K562 (cell line): ENCODE measurements around the gene APLF. TPM values are rescaled to one million over a fixed set of nuclear protein-coding genes. Genes with fewer than 3 reads are reported as not detected.

Experiments
- CEBPB ChIP-seq: fragments of 450-650 bp; IDR thresholded peaks from 2 replicates; pipeline ENCODE4 v1.6.1; 2016; ENCODE audit warnings: missing genetic modification characterization, missing compliant biosample characterization
- GATAD2B ChIP-seq: fragments of 450-650 bp; IDR thresholded peaks from 2 replicates; pipeline ENCODE4 v1.6.1; 2017; ENCODE audit warnings: mild to moderate bottlenecking, borderline replicate concordance
- JUN ChIP-seq, 2 experiments: sonication (generic) in 1 of 2; formaldehyde crosslinking in 1 of 2; IDR thresholded peaks; 2 replicates each; pipeline versions ENCODE4 v1.6.1 to v1.8.0; 2012 to 2022; ENCODE audit warnings: borderline replicate concordance in 2 of 2, mild to moderate bottlenecking in 2 of 2, improper control_type of control experiment in 1 of 2, low read depth in 1 of 2, low read length in 1 of 2, missing genetic modification reagents in 1 of 2
- KLF6 ChIP-seq: fragments of 250-450 bp; sonication (Bioruptor Pico); IDR thresholded peaks from 2 replicates; pipeline ENCODE4 v1.4.0; 2020; ENCODE audit warnings: mild to moderate bottlenecking, moderate library complexity, borderline replicate concordance
- STAT5A ChIP-seq: IDR thresholded peaks from 2 replicates; pipeline ENCODE4 v1.6.1; 2012; ENCODE audit warnings: low read length, inconsistent platforms, borderline replicate concordance
- ZNF311 ChIP-seq: fragments of 250-450 bp; sonication (Bioruptor Pico); IDR thresholded peaks from 2 replicates; pipeline ENCODE4 v1.4.0; 2020; ENCODE audit warnings: mild to moderate bottlenecking, moderate library complexity
- polyA plus RNA-seq, 8 experiments: library from polyadenylated mRNA; depleted of rRNA in 4 of 8; stranded (reverse) in 5 of 8; unstranded in 3 of 8; fragments of >200 nt; fragmentation: Nextera tagmentation in 2 of 8; fragmentation: Illumina TruSeq in 1 of 8; extraction: Ambion mirVana in 2 of 8; extraction: Trizol in 1 of 8; gene quantifications; 2 replicates each; pipeline versions ENCODE4 v1.2.1 to v1.2.3, GENCODE V29; 2011 to 2014; ENCODE audit warnings: inconsistent platforms in 1 of 8, missing spikeins in 1 of 8
- total RNA-seq, 7 experiments: library from RNA; depleted of rRNA in 6 of 7; stranded (reverse); fragments of >200 nt in 6 of 7; fragmentation: Illumina TruSeq in 2 of 7; extraction: Trizol in 2 of 7; gene quantifications; 2 replicates each; pipeline versions ENCODE4 v1.2.1 to v1.2.3, GENCODE V29; 2011 to 2021; ENCODE audit warnings: low replicate concordance in 1 of 7
- TF ChIP-seq, protein P1 (sequence below), 2 experiments: IDR thresholded peaks; 2 replicates each; pipeline ENCODE4 v1.6.1; 2012; ENCODE audit warnings: improper control_type of control experiment in 2 of 2, low read depth in 2 of 2, low read length in 2 of 2, borderline replicate concordance in 1 of 2
- TF ChIP-seq, protein P2 (sequence below): sonication (generic); formaldehyde crosslinking; IDR thresholded peaks from 2 replicates; pipeline ENCODE4 v1.8.1; 2022; ENCODE audit warnings: missing genetic modification reagents
- TF ChIP-seq, protein P3 (sequence below): fragments of 250-450 bp; sonication (Bioruptor Pico); IDR thresholded peaks from 2 replicates; pipeline ENCODE4 v1.4.0; 2020; ENCODE audit warnings: mild to moderate bottlenecking, moderate library complexity

APLF gene
- total and polyA plus RNA-seq, 9 of the 15 experiments (the other 6 are each of a cell fraction or from before 2014, with no cell fraction given), result 0.07 to 1.1 (median 0.71) TPM

DNA sequence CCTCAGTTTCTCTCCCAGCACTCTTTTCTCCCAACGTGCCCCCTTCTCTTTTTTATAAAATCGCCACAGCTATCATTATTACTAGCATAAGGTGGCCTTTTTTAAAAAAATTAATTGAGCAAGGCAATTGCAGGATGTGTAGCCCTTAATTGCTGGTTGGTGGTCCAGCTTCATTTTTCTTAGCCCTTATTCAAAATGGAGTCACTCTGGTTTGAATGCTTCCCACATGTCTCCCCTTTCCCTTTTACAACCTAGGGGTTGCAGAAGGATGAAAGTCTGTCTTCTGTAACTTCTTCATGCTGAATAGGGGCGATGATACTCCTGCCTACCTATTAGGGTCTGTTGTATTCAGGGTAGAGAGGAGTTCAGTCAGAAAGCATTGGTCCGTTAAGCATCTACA lies 139.4 kb downstream of the APLF start (continued):
- TF ChIP-seq, protein P1, sequence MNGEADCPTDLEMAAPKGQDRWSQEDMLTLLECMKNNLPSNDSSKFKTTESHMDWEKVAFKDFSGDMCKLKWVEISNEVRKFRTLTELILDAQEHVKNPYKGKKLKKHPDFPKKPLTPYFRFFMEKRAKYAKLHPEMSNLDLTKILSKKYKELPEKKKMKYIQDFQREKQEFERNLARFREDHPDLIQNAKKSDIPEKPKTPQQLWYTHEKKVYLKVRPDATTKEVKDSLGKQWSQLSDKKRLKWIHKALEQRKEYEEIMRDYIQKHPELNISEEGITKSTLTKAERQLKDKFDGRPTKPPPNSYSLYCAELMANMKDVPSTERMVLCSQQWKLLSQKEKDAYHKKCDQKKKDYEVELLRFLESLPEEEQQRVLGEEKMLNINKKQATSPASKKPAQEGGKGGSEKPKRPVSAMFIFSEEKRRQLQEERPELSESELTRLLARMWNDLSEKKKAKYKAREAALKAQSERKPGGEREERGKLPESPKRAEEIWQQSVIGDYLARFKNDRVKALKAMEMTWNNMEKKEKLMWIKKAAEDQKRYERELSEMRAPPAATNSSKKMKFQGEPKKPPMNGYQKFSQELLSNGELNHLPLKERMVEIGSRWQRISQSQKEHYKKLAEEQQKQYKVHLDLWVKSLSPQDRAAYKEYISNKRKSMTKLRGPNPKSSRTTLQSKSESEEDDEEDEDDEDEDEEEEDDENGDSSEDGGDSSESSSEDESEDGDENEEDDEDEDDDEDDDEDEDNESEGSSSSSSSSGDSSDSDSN (IDR thresholded peaks at IDR 0.05; ENCODE audit: borderline replicate concordance in 1 of 2, low read depth in 2 of 2, low read length in 2 of 2), result no peak
- TF ChIP-seq KLF6 (CRISPR knock-in tag) (peak; percentile 63; the same call in 1 of the 2 replicates), CEBPB (no peak), ZNF311 (CRISPR knock-in tag) (peak; percentile 86), JUN (IDR thresholded peaks at IDR 0.05; ENCODE audit: borderline replicate concordance, low read depth, low read length) (no peak), JUN (CRISPR knock-in tag; IDR thresholded peaks at IDR 0.05; ENCODE audit: borderline replicate concordance) (no peak), STAT5A (no peak), GATAD2B (no peak)
- TF ChIP-seq, protein P2, sequence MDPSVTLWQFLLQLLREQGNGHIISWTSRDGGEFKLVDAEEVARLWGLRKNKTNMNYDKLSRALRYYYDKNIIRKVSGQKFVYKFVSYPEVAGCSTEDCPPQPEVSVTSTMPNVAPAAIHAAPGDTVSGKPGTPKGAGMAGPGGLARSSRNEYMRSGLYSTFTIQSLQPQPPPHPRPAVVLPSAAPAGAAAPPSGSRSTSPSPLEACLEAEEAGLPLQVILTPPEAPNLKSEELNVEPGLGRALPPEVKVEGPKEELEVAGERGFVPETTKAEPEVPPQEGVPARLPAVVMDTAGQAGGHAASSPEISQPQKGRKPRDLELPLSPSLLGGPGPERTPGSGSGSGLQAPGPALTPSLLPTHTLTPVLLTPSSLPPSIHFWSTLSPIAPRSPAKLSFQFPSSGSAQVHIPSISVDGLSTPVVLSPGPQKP (CRISPR knock-in tag), result no peak
- TF ChIP-seq, protein P3, sequence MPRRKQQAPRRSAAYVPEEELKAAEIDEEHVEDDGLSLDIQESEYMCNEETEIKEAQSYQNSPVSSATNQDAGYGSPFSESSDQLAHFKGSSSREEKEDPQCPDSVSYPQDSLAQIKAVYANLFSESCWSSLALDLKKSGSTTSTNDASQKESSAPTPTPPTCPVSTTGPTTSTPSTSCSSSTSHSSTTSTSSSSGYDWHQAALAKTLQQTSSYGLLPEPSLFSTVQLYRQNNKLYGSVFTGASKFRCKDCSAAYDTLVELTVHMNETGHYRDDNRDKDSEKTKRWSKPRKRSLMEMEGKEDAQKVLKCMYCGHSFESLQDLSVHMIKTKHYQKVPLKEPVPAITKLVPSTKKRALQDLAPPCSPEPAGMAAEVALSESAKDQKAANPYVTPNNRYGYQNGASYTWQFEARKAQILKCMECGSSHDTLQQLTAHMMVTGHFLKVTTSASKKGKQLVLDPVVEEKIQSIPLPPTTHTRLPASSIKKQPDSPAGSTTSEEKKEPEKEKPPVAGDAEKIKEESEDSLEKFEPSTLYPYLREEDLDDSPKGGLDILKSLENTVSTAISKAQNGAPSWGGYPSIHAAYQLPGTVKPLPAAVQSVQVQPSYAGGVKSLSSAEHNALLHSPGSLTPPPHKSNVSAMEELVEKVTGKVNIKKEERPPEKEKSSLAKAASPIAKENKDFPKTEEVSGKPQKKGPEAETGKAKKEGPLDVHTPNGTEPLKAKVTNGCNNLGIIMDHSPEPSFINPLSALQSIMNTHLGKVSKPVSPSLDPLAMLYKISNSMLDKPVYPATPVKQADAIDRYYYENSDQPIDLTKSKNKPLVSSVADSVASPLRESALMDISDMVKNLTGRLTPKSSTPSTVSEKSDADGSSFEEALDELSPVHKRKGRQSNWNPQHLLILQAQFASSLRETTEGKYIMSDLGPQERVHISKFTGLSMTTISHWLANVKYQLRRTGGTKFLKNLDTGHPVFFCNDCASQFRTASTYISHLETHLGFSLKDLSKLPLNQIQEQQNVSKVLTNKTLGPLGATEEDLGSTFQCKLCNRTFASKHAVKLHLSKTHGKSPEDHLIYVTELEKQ (CRISPR knock-in tag), result 0 out of 2 replicates have a peak, but pooled peaks have one; percentile 58
- TF ChIP-seq, all 486 proteins: peak for 31
